T-helper 17 cell (primary cell): ENCODE results near the gene MYH6. TPM values are rescaled to one million over a fixed set of nuclear protein-coding genes. Genes with fewer than 3 reads are reported as not detected.
"Not testable (repeated sequence)": the region's sequence is repeated elsewhere in the genome, so short reads cannot be mapped to it uniquely, and the experiment has no call there.

Source experiments
- ATAC-seq: fragments of 150-1000 bp; cut with Tn5 transposase; 2 replicates; pipeline ENCODE4 v1.10.0; 2021; ENCODE audit warnings: mild to moderate bottlenecking, moderate library complexity
- DNase-seq, 3 donors: peaks; one replicate each; pipeline versions ENCODE4 v3.0.0 to v3.0.0-alpha.2; 2020 to 2021
- H3K9me3 ChIP-seq: one replicate; pipeline ENCODE4 v1.7.0; 2013; ENCODE audit warnings: low read length, mild to moderate bottlenecking; ENCODE audit not compliant: control insufficient read depth, poor library complexity, severe bottlenecking
- H3K27ac Mint-ChIP-seq: one replicate; pipeline ENCODE4 v1.8.0; 2022; ENCODE audit warnings: mild to moderate bottlenecking, moderate library complexity, mixed read lengths
- H3K27me3 Mint-ChIP-seq: one replicate; pipeline ENCODE4 v1.8.0; 2022; ENCODE audit warnings: mixed read lengths
- H3K36me3 Mint-ChIP-seq: one replicate; pipeline ENCODE4 v1.8.0; 2022; ENCODE audit warnings: low read depth, mixed read lengths
- H3K4me1 Mint-ChIP-seq: one replicate; pipeline ENCODE4 v1.8.0; 2022; ENCODE audit warnings: mild to moderate bottlenecking, mixed read lengths
- H3K4me3 Mint-ChIP-seq: one replicate; pipeline ENCODE4 v1.8.0; 2022; ENCODE audit warnings: mild to moderate bottlenecking, moderate library complexity, mixed read lengths
- total RNA-seq, 4 donors: library from RNA in 2 of 4; stranded (reverse) in 2 of 4; gene quantifications; one replicate each; pipeline ENCODE4 v1.2.3 and lab custom pipeline; 2022 to 2026

MYH6 gene
- total RNA-seq, 2 donors from 2014 or later, result not detected

- peaks cover 5% of the 10 kb centered on the region for H3K4me1 Mint-ChIP-seq
- H3K27me3 Mint-ChIP-seq, result peaks cover 57% of the 10 kb centered on the region
- no peak overlapping the region for H3K4me3 Mint-ChIP-seq
- peaks cover 8% of the 10 kb centered on the region for H3K36me3 Mint-ChIP-seq
- ATAC-seq (no peak), DNase-seq (no peak)
- H3K9me3 ChIP-seq, result no peaks in the 10 kb centered on the region
- no peak overlapping the region for H3K27ac Mint-ChIP-seq
These were observed 3.7 kb downstream of the MYH6 start for GRCh38 chr14:23404331-23404900.

GRCh38 chr14:23403908-23404307 is 4.2 kb downstream of the MYH6 start:
- Mint-ChIP-seq H3K36me3 (peaks cover 8% of the 10 kb centered on the region), H3K4me3 (no peak overlapping the region), H3K27me3 (peaks cover 52% of the 10 kb centered on the region), H3K27ac (no peak overlapping the region), H3K4me1 (peaks cover 5% of the 10 kb centered on the region)
- H3K9me3 ChIP-seq, result no peaks in the 10 kb centered on the region
- DNase-seq (no peak), ATAC-seq (no peak)

GRCh38 chr14:23403139-23403438 is 5.0 kb downstream of the MYH6 start:
- ATAC-seq, result no peak
- H3K27me3 Mint-ChIP-seq, result peaks cover 52% of the 10 kb centered on the region
- H3K27ac Mint-ChIP-seq, result no peak overlapping the region
- peaks cover 5% of the 10 kb centered on the region for H3K4me1 Mint-ChIP-seq
- DNase-seq, result no peak
- peaks cover 8% of the 10 kb centered on the region for H3K36me3 Mint-ChIP-seq
- no peak overlapping the region for H3K4me3 Mint-ChIP-seq
- no peaks in the 10 kb centered on the region for H3K9me3 ChIP-seq

GRCh38 chr14:23402296-23403138 is 5.6 kb downstream of the MYH6 start:
- peaks cover 1% of the 10 kb centered on the region for H3K4me1 Mint-ChIP-seq
- H3K27ac Mint-ChIP-seq, result no peak overlapping the region
- DNase-seq (no peak), ATAC-seq (no peak)
- no peaks in the 10 kb centered on the region for H3K9me3 ChIP-seq
- peaks cover 4% of the 10 kb centered on the region for H3K36me3 Mint-ChIP-seq
- no peak overlapping the region for H3K4me3 Mint-ChIP-seq
- peaks cover 50% of the 10 kb centered on the region for H3K27me3 Mint-ChIP-seq

GRCh38 chr14:23401291-23401690 is 6.8 kb downstream of the MYH6 start:
- Mint-ChIP-seq H3K27ac (no peak overlapping the region), H3K4me3 (no peak overlapping the region), H3K27me3 (peaks cover 42% of the 10 kb centered on the region), H3K36me3 (peaks cover 3% of the 10 kb centered on the region), H3K4me1 (no peaks in the 10 kb centered on the region)
- ATAC-seq, result no peak
- H3K9me3 ChIP-seq, result no peaks in the 10 kb centered on the region
- DNase-seq, result no peak

GRCh38 chr14:23400496-23401149 is 7.5 kb downstream of the MYH6 start:
- DNase-seq, ATAC-seq, H3K9me3 ChIP-seq, H3K27ac Mint-ChIP-seq, H3K36me3 Mint-ChIP-seq, H3K4me1 Mint-ChIP-seq, H3K4me3 Mint-ChIP-seq: not testable (repeated sequence)
- peaks cover 39% of the 10 kb centered on the region for H3K27me3 Mint-ChIP-seq

GRCh38 chr14:23399591-23399990 is 8.5 kb downstream of the MYH6 start:
- DNase-seq (no peak), ATAC-seq (no peak)
- Mint-ChIP-seq H3K4me3 (no peak overlapping the region), H3K27ac (no peak overlapping the region), H3K36me3 (peaks cover 3% of the 10 kb centered on the region), H3K27me3 (peaks cover 33% of the 10 kb centered on the region), H3K4me1 (no peaks in the 10 kb centered on the region)
- no peaks in the 10 kb centered on the region for H3K9me3 ChIP-seq

- no peaks in the 10 kb centered on the region for H3K4me1 Mint-ChIP-seq
- DNase-seq (no peak), ATAC-seq (no peak)
- H3K36me3 Mint-ChIP-seq, result peaks cover 3% of the 10 kb centered on the region
- peaks cover 34% of the 10 kb centered on the region for H3K27me3 Mint-ChIP-seq
- H3K4me3 Mint-ChIP-seq, result no peak overlapping the region
- H3K9me3 ChIP-seq, result no peaks in the 10 kb centered on the region
- no peak overlapping the region for H3K27ac Mint-ChIP-seq
These were observed 8.9 kb downstream of the MYH6 start for GRCh38 chr14:23399136-23399535.

GRCh38 chr14:23398348-23398747 is 9.7 kb downstream of the MYH6 start:
- no peak for ATAC-seq
- H3K4me3 Mint-ChIP-seq, result no peak overlapping the region
- H3K27ac Mint-ChIP-seq, result no peak overlapping the region
- H3K9me3 ChIP-seq, result no peaks in the 10 kb centered on the region
- H3K27me3 Mint-ChIP-seq, result peaks cover 34% of the 10 kb centered on the region
- no peak for DNase-seq
- H3K36me3 Mint-ChIP-seq, result peaks cover 3% of the 10 kb centered on the region
- no peaks in the 10 kb centered on the region for H3K4me1 Mint-ChIP-seq

- H3K27me3 Mint-ChIP-seq, result peaks cover 30% of the 10 kb centered on the region
- no peak overlapping the region for H3K4me3 Mint-ChIP-seq
- H3K36me3 Mint-ChIP-seq, result no peaks in the 10 kb centered on the region
- DNase-seq (no peak), ATAC-seq (no peak)
- H3K27ac Mint-ChIP-seq, result no peak overlapping the region
- no peaks in the 10 kb centered on the region for H3K4me1 Mint-ChIP-seq
- H3K9me3 ChIP-seq, result no peaks in the 10 kb centered on the region
These were observed 11.2 kb downstream of the MYH6 start for GRCh38 chr14:23396781-23397407.

GRCh38 chr14:23396126-23396525 is 11.9 kb downstream of the MYH6 start:
- no peaks in the 10 kb centered on the region for H3K36me3 Mint-ChIP-seq
- no peak overlapping the region for H3K27ac Mint-ChIP-seq
- DNase-seq (no peak), ATAC-seq (no peak)
- peaks cover 31% of the 10 kb centered on the region for H3K27me3 Mint-ChIP-seq
- no peaks in the 10 kb centered on the region for H3K4me1 Mint-ChIP-seq
- no peak overlapping the region for H3K4me3 Mint-ChIP-seq
- H3K9me3 ChIP-seq, result no peaks in the 10 kb centered on the region

GRCh38 chr14:23392613-23393012 is 15.5 kb downstream of the MYH6 start:
- no peak overlapping the region for H3K27ac Mint-ChIP-seq
- ATAC-seq (no peak), DNase-seq (no peak)
- no peak overlapping the region for H3K4me3 Mint-ChIP-seq
- H3K27me3 Mint-ChIP-seq, result peaks cover 45% of the 10 kb centered on the region
- no peaks in the 10 kb centered on the region for H3K36me3 Mint-ChIP-seq
- no peaks in the 10 kb centered on the region for H3K9me3 ChIP-seq
- H3K4me1 Mint-ChIP-seq, result peaks cover 5% of the 10 kb centered on the region

- not testable (repeated sequence) for ATAC-seq, DNase-seq, H3K4me1 Mint-ChIP-seq, H3K9me3 ChIP-seq, H3K4me3 Mint-ChIP-seq, H3K36me3 Mint-ChIP-seq
- Mint-ChIP-seq H3K27me3 (peaks cover 43% of the 10 kb centered on the region), H3K27ac (peak overlapping the region; percentile 61)
These were observed 18.2 kb downstream of the MYH6 start for GRCh38 chr14:23389871-23390270.
